CD4-positive, alpha-beta T cell treated with Interleukin-1 beta for 1 hour (primary cell): ENCODE results near the gene MAPT.
"Not testable (repeated sequence)": the region's sequence is repeated elsewhere in the genome, so short reads cannot be mapped to it uniquely, and the experiment has no call there.

ENCODE experiments used
- DNase-seq, 2 donors: peaks; one replicate each; pipeline ENCODE4 v3.0.0-alpha.2; 2020 to 2022

The MAPT gene

GRCh38 chr17:45956746-45957145, 62.4 kb downstream of the MAPT start:
- not testable (repeated sequence) for DNase-seq

GRCh38 chr17:45958307-45958706, 64.0 kb downstream of the MAPT start:
- DNase-seq = no peak

GRCh38 chr17:45958994-45959665, 64.8 kb downstream of the MAPT start:
- no peak for DNase-seq

- no peak for DNase-seq
These were observed 66.0 kb downstream of the MAPT start for GRCh38 chr17:45960311-45960710.

- no peak for DNase-seq
These were observed 66.9 kb downstream of the MAPT start for GRCh38 chr17:45961206-45961605.

DNA sequence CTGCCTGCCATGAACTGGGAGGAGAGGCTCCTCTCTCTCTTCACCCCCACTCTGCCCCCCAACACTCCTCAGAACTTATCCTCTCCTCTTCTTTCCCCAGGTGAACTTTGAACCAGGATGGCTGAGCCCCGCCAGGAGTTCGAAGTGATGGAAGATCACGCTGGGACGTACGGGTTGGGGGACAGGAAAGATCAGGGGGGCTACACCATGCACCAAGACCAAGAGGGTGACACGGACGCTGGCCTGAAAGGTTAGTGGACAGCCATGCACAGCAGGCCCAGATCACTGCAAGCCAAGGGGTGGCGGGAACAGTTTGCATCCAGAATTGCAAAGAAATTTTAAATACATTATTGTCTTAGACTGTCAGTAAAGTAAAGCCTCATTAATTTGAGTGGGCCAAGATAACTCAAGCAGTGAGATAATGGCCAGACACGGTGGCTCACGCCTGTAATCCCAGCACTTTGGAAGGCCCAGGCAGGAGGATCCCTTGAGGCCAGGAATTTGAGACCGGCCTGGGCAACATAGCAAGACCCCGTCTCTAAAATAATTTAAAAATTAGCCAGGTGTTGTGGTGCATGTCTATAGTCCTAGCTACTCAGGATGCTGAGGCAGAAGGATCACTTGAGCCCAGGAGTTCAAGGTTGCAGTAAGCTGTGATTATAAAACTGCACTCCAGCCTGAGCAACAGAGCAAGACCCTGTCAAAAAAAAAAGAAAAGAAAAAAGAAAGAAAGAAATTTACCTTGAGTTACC, 68.0 kb downstream of the MAPT start:
- no peak for DNase-seq

- DNase-seq = no peak
These were observed 68.9 kb downstream of the MAPT start for GRCh38 chr17:45963283-45963682.

GRCh38 chr17:45963889-45964288, 69.5 kb downstream of the MAPT start:
- DNase-seq = no peak

- no peak for DNase-seq
These were observed 70.3 kb downstream of the MAPT start for GRCh38 chr17:45964634-45965033.

GRCh38 chr17:45965812-45966211, 71.5 kb downstream of the MAPT start:
- no peak for DNase-seq

DNA sequence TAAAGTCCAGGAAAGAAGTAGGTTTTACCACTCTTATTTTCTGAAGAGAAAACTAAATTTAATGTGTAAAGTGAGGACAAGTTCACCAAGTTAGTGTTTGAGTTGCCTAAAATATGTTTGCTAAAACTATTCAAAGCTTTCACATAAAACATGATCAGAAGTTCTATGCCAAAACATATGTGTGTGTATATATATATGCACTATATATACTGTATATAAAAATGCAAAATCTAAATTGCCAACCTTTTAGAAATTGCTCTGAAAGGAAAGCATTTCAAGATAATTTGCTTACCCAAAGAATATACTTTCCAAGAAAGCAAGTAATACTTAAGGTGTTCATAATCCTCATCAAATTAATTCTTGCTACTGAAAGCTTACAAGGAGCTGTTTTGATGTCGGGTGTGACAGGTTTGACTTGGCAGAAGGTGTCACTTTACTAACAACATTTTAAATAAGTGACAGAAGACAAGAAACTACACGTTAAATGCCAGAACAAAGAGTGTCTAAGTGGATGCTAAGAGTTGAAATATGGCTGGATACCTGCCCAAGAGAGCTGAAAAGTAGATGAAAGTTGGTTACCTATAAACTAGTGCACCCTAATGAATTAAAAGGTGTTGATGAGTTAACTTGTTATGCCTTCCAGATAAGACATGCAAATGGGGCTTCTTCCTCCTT, 72.4 kb downstream of the MAPT start:
- DNase-seq = no peak

- DNase-seq = no peak
These were observed 73.0 kb downstream of the MAPT start for GRCh38 chr17:45967378-45967777.

DNA sequence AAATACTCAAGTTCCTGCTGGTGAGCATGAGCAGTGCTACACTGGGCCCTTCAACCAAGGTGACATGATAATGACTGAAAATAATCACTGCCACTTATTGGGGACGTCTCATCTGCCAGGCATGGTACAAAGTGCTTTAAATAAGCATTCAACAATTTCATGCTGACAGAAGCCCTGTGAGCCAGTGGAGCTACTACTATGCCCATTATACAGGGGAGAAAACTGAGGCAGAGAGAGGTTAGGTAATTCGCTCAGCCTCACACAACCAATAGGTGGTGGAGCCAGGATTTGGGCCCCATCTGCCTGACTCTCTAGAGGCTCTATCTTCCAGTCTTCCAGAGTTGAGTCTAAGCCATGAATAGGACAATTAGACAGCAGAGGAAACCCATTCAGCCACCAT, 74.4 kb downstream of the MAPT start:
- DNase-seq = no peak

- DNase-seq = no peak
These were observed 75.4 kb downstream of the MAPT start for GRCh38 chr17:45969726-45970125.

DNA sequence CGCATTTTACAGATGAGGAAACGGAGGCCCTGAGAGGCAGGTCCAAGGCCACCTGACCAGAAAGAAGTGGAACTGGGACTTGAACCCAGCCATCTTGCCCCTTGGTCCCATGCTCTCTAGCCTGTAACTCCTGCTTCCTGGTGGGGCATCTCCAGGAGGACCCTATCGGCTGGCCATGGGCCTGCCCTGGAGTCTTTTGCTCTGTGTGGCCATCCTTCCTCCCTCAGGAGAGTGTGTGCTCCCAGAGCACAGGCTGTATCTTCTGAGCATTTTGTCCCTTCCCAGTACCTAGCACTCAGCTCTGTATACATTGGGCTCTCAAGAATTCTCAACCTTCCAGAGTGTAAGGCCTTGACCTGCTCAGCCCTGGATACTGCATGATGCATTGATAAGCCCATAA, 76.3 kb downstream of the MAPT start:
- no peak for DNase-seq

DNA sequence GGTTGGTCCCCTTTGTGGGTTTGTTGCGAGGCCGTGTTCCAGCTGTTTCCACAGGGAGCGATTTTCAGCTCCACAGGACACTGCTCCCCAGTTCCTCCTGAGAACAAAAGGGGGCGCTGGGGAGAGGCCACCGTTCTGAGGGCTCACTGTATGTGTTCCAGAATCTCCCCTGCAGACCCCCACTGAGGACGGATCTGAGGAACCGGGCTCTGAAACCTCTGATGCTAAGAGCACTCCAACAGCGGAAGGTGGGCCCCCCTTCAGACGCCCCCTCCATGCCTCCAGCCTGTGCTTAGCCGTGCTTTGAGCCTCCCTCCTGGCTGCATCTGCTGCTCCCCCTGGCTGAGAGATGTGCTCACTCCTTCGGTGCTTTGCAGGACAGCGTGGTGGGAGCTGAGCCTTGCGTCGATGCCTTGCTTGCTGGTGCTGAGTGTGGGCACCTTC, 77.4 kb downstream of the MAPT start:
- no peak for DNase-seq

GRCh38 chr17:45972531-45972930, 78.2 kb downstream of the MAPT start:
- DNase-seq = no peak

- DNase-seq = no peak
These were observed 78.9 kb downstream of the MAPT start for GRCh38 chr17:45973099-45973780.

GRCh38 chr17:45973946-45974859, 79.8 kb downstream of the MAPT start:
- no peak for DNase-seq

DNA sequence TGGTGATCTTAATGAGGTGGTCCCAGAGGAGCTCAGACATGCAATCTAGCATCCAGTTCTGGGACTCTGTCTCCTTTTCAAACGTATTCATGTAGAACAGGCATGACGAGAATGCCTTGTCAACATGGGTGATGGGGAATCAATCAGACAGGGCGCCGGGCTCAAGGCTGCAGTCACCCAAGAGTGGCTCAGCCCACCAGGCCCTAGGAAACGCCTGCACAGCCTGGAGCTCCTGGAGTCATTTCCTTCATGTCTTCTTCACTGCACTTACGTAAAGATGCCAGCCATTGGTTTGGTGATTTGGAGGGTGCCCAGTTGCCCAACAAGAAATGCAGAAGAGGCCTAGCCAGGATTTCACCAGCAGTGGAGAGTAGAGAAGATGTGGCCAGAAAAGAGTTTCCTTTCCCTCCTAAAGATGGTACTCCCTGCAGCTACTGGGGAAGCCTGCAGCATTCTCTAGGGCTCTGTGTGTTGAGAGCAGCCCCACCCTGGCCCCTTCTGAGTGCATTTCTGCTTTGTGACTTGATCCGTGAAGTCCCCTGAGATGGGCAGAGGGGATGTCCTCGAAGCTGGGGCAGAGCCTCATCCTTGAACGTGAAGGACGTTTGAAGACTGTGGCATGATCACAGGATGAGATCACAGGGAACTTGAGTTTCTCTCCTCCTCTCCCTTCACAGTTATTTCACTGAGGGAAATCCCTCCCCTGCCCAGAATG, 80.7 kb downstream of the MAPT start:
- peak in 1 of 2 donors; percentile 28 for DNase-seq

GRCh38 chr17:45975640-45976295, 81.4 kb downstream of the MAPT start:
- DNase-seq = no peak
